Thyroid gland (tissue), 4 donors: Measurements from ENCODE around the gene GMPS.

Experiments
- CTCF ChIP-seq, 6 experiments: fragments of 200-600 bp in 3 of 6; fragments of 450-650 bp in 3 of 6; sonication (generic) in 3 of 6; IDR thresholded peaks; one replicate each; pipeline ENCODE4 v1.5.1; 2016 to 2019; ENCODE audit warnings: antibody characterized with exemption in 6 of 6, mild to moderate bottlenecking in 2 of 6, inconsistent platforms in 1 of 6, moderate library complexity in 1 of 6
- POLR2A ChIP-seq, 2 donors: fragments of 450-650 bp; IDR thresholded peaks; one replicate each; pipeline ENCODE4 v1.6.1; 2017; ENCODE audit warnings: antibody characterized with exemption in 2 of 2, mild to moderate bottlenecking in 2 of 2, moderate library complexity in 1 of 2

- TF ChIP-seq CTCF (IDR thresholded peaks at IDR 0.05) (no peak), POLR2A (IDR thresholded peaks at IDR 0.05) (no peak)
These were observed 38.2 kb downstream of the GMPS start for GRCh38 chr3:155908605-155909004.
